Peyer's patch (tissue), 4 donors: ENCODE measurements around the gene SOHLH2. TPM values are rescaled to one million over a fixed set of nuclear protein-coding genes. Genes with fewer than 3 reads are reported as not detected.

Experiments
- DNase-seq, 3 donors: peaks; one replicate each; pipeline ENCODE4 v3.0.0-alpha.2; 2017 to 2019
- H3K27ac ChIP-seq, 4 donors: fragments of 200-600 bp; sonication (generic); one replicate each; pipeline ENCODE4 v1.5.1; 2016 to 2019
- H3K27me3 ChIP-seq, 2 donors: fragments of 200-600 bp; sonication (generic); one replicate each; pipeline ENCODE4 v1.5.1; 2019
- H3K36me3 ChIP-seq, 3 donors: fragments of 200-600 bp; sonication (generic); one replicate each; pipeline ENCODE4 v1.5.1; 2016 to 2019
- H3K4me1 ChIP-seq, 4 donors: fragments of 200-600 bp; sonication (generic); one replicate each; pipeline ENCODE4 v1.5.1; 2016 to 2019
- H3K4me3 ChIP-seq, 4 donors: fragments of 200-600 bp; sonication (generic); 1 replicate in 3 of 4; 2 replicates in 1 of 4; pipeline ENCODE4 v1.5.1; 2016 to 2019; ENCODE audit warnings: mild to moderate bottlenecking in 1 of 4
- H3K9me3 ChIP-seq, 4 donors: fragments of 200-600 bp; sonication (generic); one replicate each; pipeline ENCODE4 v1.5.1; 2016 to 2019; ENCODE audit warnings: mild to moderate bottlenecking in 1 of 4
- POLR2A ChIP-seq, 2 donors: fragments of 450-650 bp; IDR thresholded peaks; one replicate each; pipeline ENCODE4 v1.5.1; 2017; ENCODE audit warnings: antibody characterized with exemption in 2 of 2, mild to moderate bottlenecking in 2 of 2, moderate library complexity in 2 of 2
- total RNA-seq, 4 donors: library from RNA; depleted of rRNA; stranded (reverse); fragments of >200 nt; gene quantifications; one replicate each; pipeline ENCODE4 v1.1.0, GENCODE V29; 2016
- TF ChIP-seq, protein P1 (sequence below), 6 experiments: fragments of 450-650 bp in 4 of 6; fragments of 200-600 bp in 2 of 6; sonication (generic) in 1 of 6; IDR thresholded peaks; one replicate each; pipeline ENCODE4 v1.5.1; 2017 to 2019; ENCODE audit warnings: antibody characterized with exemption in 6 of 6, mild to moderate bottlenecking in 3 of 6, moderate library complexity in 1 of 6

Gene SOHLH2
- total RNA-seq, 4 donors from 2014 or later: not detected

DNA sequence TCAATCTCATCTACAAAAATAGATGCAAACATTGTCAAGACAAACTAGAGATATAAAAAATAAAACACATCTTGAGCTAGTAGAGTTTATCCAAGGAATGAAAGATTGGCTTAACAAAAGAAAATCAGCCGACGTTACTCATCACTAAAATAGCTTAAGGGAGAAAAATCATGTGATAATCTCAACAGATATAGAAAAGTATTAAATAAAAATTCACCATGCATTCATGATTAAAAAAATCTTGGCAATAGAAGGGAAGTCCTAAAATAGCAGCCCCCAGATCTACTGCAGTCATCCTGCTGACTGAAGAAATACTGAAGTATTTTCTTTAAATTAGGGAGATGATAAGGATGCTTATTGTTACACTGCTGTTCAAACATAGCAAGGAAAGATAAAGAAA lies 70.6 kb downstream of the SOHLH2 start:
- TF ChIP-seq POLR2A (IDR thresholded peaks at IDR 0.05): no peak
- TF ChIP-seq, protein P1, sequence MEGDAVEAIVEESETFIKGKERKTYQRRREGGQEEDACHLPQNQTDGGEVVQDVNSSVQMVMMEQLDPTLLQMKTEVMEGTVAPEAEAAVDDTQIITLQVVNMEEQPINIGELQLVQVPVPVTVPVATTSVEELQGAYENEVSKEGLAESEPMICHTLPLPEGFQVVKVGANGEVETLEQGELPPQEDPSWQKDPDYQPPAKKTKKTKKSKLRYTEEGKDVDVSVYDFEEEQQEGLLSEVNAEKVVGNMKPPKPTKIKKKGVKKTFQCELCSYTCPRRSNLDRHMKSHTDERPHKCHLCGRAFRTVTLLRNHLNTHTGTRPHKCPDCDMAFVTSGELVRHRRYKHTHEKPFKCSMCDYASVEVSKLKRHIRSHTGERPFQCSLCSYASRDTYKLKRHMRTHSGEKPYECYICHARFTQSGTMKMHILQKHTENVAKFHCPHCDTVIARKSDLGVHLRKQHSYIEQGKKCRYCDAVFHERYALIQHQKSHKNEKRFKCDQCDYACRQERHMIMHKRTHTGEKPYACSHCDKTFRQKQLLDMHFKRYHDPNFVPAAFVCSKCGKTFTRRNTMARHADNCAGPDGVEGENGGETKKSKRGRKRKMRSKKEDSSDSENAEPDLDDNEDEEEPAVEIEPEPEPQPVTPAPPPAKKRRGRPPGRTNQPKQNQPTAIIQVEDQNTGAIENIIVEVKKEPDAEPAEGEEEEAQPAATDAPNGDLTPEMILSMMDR (IDR thresholded peaks at IDR 0.05): no peak

DNA sequence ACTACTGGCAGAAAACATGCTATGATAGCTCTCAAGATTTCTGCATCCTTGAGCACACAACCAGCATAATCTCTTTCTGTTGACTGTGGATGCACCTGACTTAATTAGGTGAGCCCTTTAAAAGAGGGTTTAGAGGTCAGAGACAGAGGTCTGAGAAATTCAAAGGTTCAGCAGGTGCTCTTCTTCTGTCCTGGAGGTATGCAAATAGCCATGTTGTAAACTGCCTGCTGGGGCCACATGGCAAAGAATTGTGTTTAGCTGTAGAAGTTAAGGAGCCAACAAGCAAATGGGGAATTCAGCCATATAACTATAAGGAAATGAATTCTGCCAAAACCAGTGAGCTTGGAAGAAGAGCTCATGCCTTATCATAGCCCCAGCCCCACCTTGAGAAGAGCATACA lies 71.6 kb downstream of the SOHLH2 start:
- no peak overlapping the region for H3K4me3 ChIP-seq

More for the DNA sequence above, 70.6 kb downstream of the SOHLH2 start:
- no peak for DNase-seq
- Histone ChIP-seq H3K9me3 (peaks cover 0 to 5% (median 0%) of the 10 kb centered on the region in 4 donors), H3K36me3 (no peaks in the 10 kb centered on the region), H3K27me3 (no peaks in the 10 kb centered on the region), H3K4me3 (no peak overlapping the region), H3K27ac (no peak overlapping the region), H3K4me1 (no peaks in the 10 kb centered on the region)

DNA sequence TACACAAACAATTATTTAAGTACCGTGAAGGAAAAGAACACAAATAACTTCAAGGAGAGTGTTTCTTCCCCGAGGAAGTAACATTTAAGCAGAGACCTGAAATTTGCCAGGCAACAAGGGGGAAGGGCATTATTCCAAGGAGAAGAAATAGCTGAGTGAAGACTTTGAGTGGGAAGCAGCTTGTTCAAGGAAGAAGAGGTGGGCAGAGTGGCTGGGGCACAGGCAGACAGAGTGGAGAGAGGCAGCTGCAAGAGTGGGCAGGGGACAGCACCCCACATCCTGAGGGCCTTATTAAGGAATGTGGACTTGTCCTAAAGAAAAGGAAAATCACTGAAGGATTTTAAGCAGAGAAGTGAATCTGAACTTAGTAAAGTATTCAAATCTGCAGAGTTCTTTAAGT lies 78.5 kb downstream of the SOHLH2 start:
- Histone ChIP-seq H3K4me3 (no peak overlapping the region), H3K36me3 (no peaks in the 10 kb centered on the region), H3K9me3 (no peaks in the 10 kb centered on the region), H3K4me1 (no peaks in the 10 kb centered on the region), H3K27me3 (no peaks in the 10 kb centered on the region), H3K27ac (no peak overlapping the region)
- no peak for TF ChIP-seq POLR2A (IDR thresholded peaks at IDR 0.05)
- TF ChIP-seq, protein P1 (IDR thresholded peaks at IDR 0.05): no peak
- DNase-seq: no peak

More for the DNA sequence above, 71.6 kb downstream of the SOHLH2 start:
- H3K4me1 ChIP-seq: no peaks in the 10 kb centered on the region
- DNase-seq: no peak
- no peaks in the 10 kb centered on the region for H3K36me3 ChIP-seq
- H3K27me3 ChIP-seq: no peaks in the 10 kb centered on the region
- H3K27ac ChIP-seq: no peak overlapping the region
- H3K9me3 ChIP-seq: peaks cover 0 to 5% (median 0%) of the 10 kb centered on the region in 4 donors
- no peak for TF ChIP-seq POLR2A (IDR thresholded peaks at IDR 0.05)
- TF ChIP-seq, protein P1 (IDR thresholded peaks at IDR 0.05): no peak

DNA sequence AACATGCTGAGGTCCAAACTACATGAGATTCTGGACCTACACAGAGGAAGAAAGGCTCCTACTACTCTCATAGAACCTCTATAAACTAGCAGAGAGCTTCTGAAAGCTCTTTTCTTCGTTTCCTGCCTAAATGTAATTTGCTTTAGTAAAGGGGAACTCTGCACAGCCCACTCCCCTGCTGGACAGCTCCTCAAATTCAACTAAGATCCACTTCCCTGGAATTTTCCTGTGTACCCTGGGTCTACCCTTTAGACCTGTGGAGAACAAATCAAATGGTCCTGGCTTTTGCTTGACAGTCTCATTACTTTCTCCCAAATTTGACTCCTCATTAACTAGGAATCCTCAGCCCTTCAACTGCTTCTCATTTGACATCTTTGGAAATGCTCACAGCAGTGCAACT lies 79.7 kb downstream of the SOHLH2 start:
- Histone ChIP-seq H3K4me1 (no peaks in the 10 kb centered on the region), H3K4me3 (no peak overlapping the region), H3K9me3 (no peaks in the 10 kb centered on the region), H3K27me3 (no peaks in the 10 kb centered on the region), H3K27ac (no peak overlapping the region), H3K36me3 (no peaks in the 10 kb centered on the region)
- TF ChIP-seq, protein P1 (IDR thresholded peaks at IDR 0.05): no peak
- no peak for TF ChIP-seq POLR2A (IDR thresholded peaks at IDR 0.05)
- DNase-seq: no peak

DNA sequence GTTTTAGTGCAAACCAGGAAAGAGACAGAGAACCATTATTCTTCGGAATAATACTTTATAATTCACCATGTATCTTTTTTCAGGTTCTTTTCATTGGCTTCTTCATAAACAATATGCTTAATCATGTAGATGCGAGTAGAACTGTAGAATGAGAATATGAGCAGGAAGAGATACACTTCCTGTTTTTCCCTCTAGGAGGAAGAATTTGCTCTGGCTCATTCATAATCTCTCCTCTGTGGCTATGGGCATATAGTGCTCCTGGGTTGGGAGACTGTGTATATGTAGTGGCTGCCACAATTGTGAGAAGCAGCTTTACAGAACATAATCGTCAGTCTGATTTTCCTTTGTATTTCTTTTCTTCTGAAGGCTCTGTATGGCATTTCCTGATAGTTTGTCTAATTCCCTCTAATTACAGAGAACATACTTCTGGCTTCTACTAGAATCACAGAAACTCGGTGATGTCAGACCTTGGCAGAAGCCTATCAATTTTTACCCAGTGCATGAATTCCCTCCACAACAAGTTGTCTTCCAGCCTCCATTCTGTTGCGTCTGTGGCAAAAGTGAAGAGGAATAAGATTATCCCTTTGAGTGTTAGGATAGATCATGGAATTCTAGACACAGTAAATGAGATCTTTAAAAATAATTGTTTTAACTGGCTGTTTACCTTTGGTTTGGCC lies 80.3 kb downstream of the SOHLH2 start:
- Histone ChIP-seq H3K27me3 (no peaks in the 10 kb centered on the region), H3K9me3 (no peaks in the 10 kb centered on the region), H3K4me3 (no peak overlapping the region), H3K36me3 (no peaks in the 10 kb centered on the region), H3K27ac (no peak overlapping the region), H3K4me1 (no peaks in the 10 kb centered on the region)
- no peak for DNase-seq
- TF ChIP-seq POLR2A (IDR thresholded peaks at IDR 0.05): no peak
- TF ChIP-seq, protein P1 (IDR thresholded peaks at IDR 0.05): no peak
